Measurements from ENCODE around the gene KLRK1. TPM values are rescaled to one million over a fixed set of nuclear protein-coding genes. Genes with fewer than 3 reads are reported as not detected.
A peak's percentile ranks its signal among the peaks of the same experiment; 100 is the strongest.
"Not testable (repeated sequence)": the region's sequence is repeated elsewhere in the genome, so short reads cannot be mapped to it uniquely, and the experiment has no call there.

Gene KLRK1
- total RNA-seq, 1 experiment from 2014 or later, result 2.3 TPM

DNA sequence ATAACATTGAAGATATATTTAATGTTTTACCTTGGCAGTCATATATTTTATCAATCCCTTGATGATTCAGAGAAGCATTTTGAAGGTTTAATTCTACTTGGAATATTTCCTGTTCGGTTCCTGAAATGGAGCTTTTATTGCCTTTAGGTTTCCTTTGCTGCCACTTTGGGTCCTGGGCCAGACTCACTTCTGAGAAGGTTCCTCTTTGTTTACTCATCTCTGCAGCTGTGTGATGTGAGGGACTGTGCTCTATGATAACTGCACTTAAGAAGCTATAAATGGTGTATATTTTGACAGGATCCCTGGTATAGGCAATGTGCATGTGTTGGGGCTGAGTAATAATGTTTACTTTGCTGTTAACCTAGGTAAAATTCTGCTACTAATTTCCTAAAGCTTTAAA lies 30.5 kb upstream of the KLRK1 start, which contains the start of gene KLRC3:
Gene KLRC3, minus strand, starts transcription at position 262 of the 400 bp plus-strand sequence. Its CDS starts 45 bp downstream, at position 217.
- H3K27me3 ChIP-seq (ENCODE audit: insufficient read depth, low read length); CTCF ChIA-PET; H3K9me2 ChIP-seq (ENCODE audit: insufficient read depth); H3K4me3 ChIP-seq (replicated peaks in 1 of 2; ENCODE audit: low read depth in 1 of 2, low read length in 2 of 2); intact Hi-C loops (cut with micrococcal nuclease); DNase-seq (ENCODE audit: low read depth, low spot score); H3K9me3 ChIP-seq (ENCODE audit: control insufficient read depth in 1 of 2, insufficient read depth in 1 of 2, low read depth in 1 of 2, low read length in 2 of 2); H4K20me1 ChIP-seq (ENCODE audit: insufficient read depth); H3K79me2 ChIP-seq (ENCODE audit: insufficient read depth, low read length); H3K4me1 ChIP-seq (ENCODE audit: control insufficient read depth in 1 of 2, insufficient read depth in 2 of 2, low read length in 2 of 2); POLR2A ChIA-PET; RAD21 ChIA-PET (ENCODE audit: low non-redundant PET in 1 of 2, low total read pairs in 2 of 2, uncharacterized antibody in 2 of 2, unreplicated experiment in 2 of 2); BruUV-seq (replicated peaks); H3K36me3 ChIP-seq (ENCODE audit: control insufficient read depth in 1 of 2, insufficient read depth in 2 of 2, low read length in 2 of 2): not testable (repeated sequence)
- H3K27ac ChIP-seq (ENCODE audit: low read depth, low read length), result peak within 1 kb of the TSS; percentile 74
- H3K4me2 ChIP-seq (ENCODE audit: low read length), result peak within 1 kb of the TSS; percentile 63
- 0 out of 2 replicates have a peak within 1 kb of the TSS, but pooled peaks have one; percentile 5 for H3K9ac ChIP-seq (ENCODE audit: low read length)
- 0 out of 2 replicates have a peak, but pooled peaks have one; percentile 15 for TF ChIP-seq MAX (IDR thresholded peaks at IDR 0.05)
- TF ChIP-seq JUND (IDR thresholded peaks at IDR 0.05), result peak; percentile 32; the same call in 1 of the 2 replicates
- peak; percentile 15 for TF ChIP-seq TCF7L2 (IDR thresholded peaks at IDR 0.05; ENCODE audit: borderline replicate concordance, extremely low read depth, insufficient read depth, insufficient read length)
- 0 out of 2 replicates have a peak, but pooled peaks have one; percentile 21 for TF ChIP-seq CEBPB (IDR thresholded peaks at IDR 0.05; ENCODE audit: low read depth)
- peak; percentile 44; the same call in 1 of the 2 replicates for TF ChIP-seq SP1 (IDR thresholded peaks at IDR 0.05; ENCODE audit: low read depth)
- peak; percentile 63 for ATAC-seq
- peak within 1 kb of the TSS; percentile 86 for H2AFZ ChIP-seq (ENCODE audit: low read depth, low read length, poor library complexity, severe bottlenecking)

- H3K9me2 ChIP-seq (ENCODE audit: insufficient read depth), result no peaks in the 10 kb centered on the region
- H3K4me1 ChIP-seq (ENCODE audit: control insufficient read depth in 1 of 2, insufficient read depth in 2 of 2, low read length in 2 of 2), result peaks cover 14% of the 10 kb centered on the region in 2 experiments
- H3K36me3 ChIP-seq (ENCODE audit: control insufficient read depth in 1 of 2, insufficient read depth in 2 of 2, low read length in 2 of 2), result no peaks in the 10 kb centered on the region
- ChIA-PET RAD21 (ENCODE audit: low non-redundant PET in 1 of 2, low total read pairs in 2 of 2, uncharacterized antibody in 2 of 2, unreplicated experiment in 2 of 2) (no interaction called here), CTCF (no interaction called here), POLR2A (no interaction called here)
- no peak within 1 kb of the TSS for H3K9ac ChIP-seq (ENCODE audit: low read length)
- no peaks in the 10 kb centered on the region for H3K27me3 ChIP-seq (ENCODE audit: insufficient read depth, low read length)
- peak within 1 kb of the TSS; percentile 30 for H3K4me2 ChIP-seq (ENCODE audit: low read length)
- no peaks in the 10 kb centered on the region for H4K20me1 ChIP-seq (ENCODE audit: insufficient read depth)
- H2AFZ ChIP-seq (ENCODE audit: low read depth, low read length, poor library complexity, severe bottlenecking), result peak within 1 kb of the TSS; percentile 69
- peak within 1 kb of the TSS; percentile 63 for H3K27ac ChIP-seq (ENCODE audit: low read depth, low read length)
- no peak within 1 kb of the TSS for H3K4me3 ChIP-seq (replicated peaks in 1 of 2; ENCODE audit: low read depth in 1 of 2, low read length in 2 of 2)
- ATAC-seq, result peak; percentile 82
- no peaks in the 10 kb centered on the region for H3K9me3 ChIP-seq (ENCODE audit: control insufficient read depth in 1 of 2, insufficient read depth in 1 of 2, low read depth in 1 of 2, low read length in 2 of 2)
- BruUV-seq (replicated peaks), result no TSS peak
- peak; percentile 63 for DNase-seq (ENCODE audit: low read depth, low spot score)
- intact Hi-C loops (cut with micrococcal nuclease), result loop anchor here (10.0 kb wide), 1 partner anchor 45 kb away; the partner anchor contains the start of gene KLRC1
- H3K79me2 ChIP-seq (ENCODE audit: insufficient read depth, low read length), result no peaks in the 10 kb centered on the region
- peak; percentile 39; the same call in 1 of the 2 replicates for TF ChIP-seq MAX (IDR thresholded peaks at IDR 0.05)
- TF ChIP-seq SRF (IDR thresholded peaks at IDR 0.05; ENCODE audit: low read depth), result peak; percentile 51; the same call in 1 of the 2 replicates
- TF ChIP-seq EGR1 (IDR thresholded peaks at IDR 0.05; ENCODE audit: low read depth), result no peak
- no peak for TF ChIP-seq ZNF274 (IDR thresholded peaks at IDR 0.05; ENCODE audit: low read depth, low read length)
- TF ChIP-seq, protein P1, sequence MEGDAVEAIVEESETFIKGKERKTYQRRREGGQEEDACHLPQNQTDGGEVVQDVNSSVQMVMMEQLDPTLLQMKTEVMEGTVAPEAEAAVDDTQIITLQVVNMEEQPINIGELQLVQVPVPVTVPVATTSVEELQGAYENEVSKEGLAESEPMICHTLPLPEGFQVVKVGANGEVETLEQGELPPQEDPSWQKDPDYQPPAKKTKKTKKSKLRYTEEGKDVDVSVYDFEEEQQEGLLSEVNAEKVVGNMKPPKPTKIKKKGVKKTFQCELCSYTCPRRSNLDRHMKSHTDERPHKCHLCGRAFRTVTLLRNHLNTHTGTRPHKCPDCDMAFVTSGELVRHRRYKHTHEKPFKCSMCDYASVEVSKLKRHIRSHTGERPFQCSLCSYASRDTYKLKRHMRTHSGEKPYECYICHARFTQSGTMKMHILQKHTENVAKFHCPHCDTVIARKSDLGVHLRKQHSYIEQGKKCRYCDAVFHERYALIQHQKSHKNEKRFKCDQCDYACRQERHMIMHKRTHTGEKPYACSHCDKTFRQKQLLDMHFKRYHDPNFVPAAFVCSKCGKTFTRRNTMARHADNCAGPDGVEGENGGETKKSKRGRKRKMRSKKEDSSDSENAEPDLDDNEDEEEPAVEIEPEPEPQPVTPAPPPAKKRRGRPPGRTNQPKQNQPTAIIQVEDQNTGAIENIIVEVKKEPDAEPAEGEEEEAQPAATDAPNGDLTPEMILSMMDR (IDR thresholded peaks at IDR 0.05 in 2 of 3, conservative IDR thresholded peaks at IDR 0.05 in 1 of 3; ENCODE audit: borderline replicate concordance in 1 of 3, insufficient read depth in 1 of 3, low read depth in 2 of 3, low read length in 2 of 3), result no peak
- TF ChIP-seq SP1 (IDR thresholded peaks at IDR 0.05; ENCODE audit: low read depth), result peak; percentile 62
- peak; percentile 67 for TF ChIP-seq YY1 (IDR thresholded peaks at IDR 0.05; ENCODE audit: extremely low read depth, insufficient replicate concordance, low read depth, low read length)
- TF ChIP-seq EZH2 (IDR thresholded peaks at IDR 0.05), result no peak
- peak; percentile 86 for TF ChIP-seq TCF7L2 (IDR thresholded peaks at IDR 0.05; ENCODE audit: borderline replicate concordance, extremely low read depth, insufficient read depth, insufficient read length)
- TF ChIP-seq ZFX (IDR thresholded peaks at IDR 0.05), result no peak
- TF ChIP-seq CEBPB (IDR thresholded peaks at IDR 0.05; ENCODE audit: low read depth), result peak; percentile 49; the same call in 1 of the 2 replicates
- TF ChIP-seq FOSL1 (IDR thresholded peaks at IDR 0.05; ENCODE audit: low read depth), result peak; percentile 13; the same call in 1 of the 2 replicates
These were observed 19.6 kb upstream of the KLRK1 start, which contains the start of gene KLRC4 for GRCh38 chr12:10409392-10409791. Gene KLRC4, minus strand, starts transcription at chr12:10409757. Its CDS starts 182 bp downstream, at chr12:10409575.

Measured in HCT116 (cell line).